CD4-positive, alpha-beta T cell treated with Interleukin-15 for 4 hours (primary cell): Measurements from ENCODE around the gene FUT7.

Experiments used
- DNase-seq: peaks from one replicate; pipeline ENCODE4 v3.0.0-alpha.2; 2020; ENCODE audit warnings: low spot score

FUT7 gene

GRCh38 chr9:137017791-137018497 lies 13.9 kb downstream of the FUT7 start:
- DNase-seq, result no peak

DNA sequence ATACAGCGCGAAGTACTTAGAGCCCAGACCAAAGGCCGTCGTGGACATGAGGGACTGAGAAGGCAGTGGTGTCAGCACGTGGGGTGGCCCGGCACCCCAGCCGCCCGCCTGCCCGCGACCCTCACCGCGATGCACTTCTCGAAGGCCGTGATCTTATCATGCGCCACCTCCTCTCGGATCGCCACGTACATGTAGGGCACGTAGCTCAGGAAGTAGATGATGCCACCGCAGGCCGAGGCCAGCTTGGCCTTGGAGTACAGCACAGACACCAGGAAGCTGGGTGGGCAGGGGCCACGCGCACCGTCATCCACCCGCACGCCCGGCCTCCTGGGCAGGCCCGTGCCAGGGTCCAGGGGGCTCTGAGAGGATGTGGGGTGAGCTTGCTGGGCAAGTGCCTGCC lies 14.8 kb downstream of the FUT7 start:
- no peak for DNase-seq

DNA sequence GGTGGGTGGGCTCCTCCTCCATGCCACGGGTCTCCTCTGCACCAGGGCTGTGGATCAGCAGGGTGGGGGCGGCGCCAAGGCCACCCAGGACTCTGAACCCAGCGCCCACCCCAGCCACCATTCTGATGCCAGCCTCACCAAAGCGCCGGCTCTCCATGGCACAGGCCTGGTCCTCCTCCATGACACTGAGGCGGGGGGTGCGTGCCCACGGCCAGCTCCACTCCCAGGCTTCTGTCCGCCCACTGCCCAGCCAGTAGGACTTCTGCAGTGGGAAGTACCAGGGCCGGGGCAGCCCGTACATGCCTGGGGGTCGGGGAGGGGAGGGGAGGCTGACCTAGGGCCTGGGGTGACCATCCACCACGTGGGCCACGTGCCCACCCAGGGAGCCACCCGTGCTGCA lies 15.5 kb downstream of the FUT7 start:
- no peak for DNase-seq

GRCh38 chr9:137015976-137016375 lies 15.9 kb downstream of the FUT7 start:
- no peak for DNase-seq

DNA sequence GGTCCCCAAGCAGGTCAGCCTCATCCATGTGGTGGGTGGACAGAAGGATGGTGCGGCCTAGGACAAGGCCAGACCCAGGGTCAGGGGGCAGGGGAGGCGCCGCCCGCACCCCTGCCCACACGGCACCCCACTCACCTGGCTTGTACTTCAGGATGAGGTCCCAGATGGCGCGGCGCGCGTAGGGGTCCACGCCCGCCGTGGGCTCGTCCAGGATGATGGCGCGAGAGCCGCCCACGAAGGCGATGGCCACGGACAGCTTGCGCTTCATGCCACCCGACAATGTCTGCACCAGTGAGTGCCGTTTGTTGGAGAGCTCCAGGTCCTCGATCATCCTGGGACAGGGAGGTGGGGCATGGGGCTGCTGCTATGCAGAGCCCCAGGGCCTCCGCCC lies 16.4 kb downstream of the FUT7 start:
- no peak for DNase-seq

DNA sequence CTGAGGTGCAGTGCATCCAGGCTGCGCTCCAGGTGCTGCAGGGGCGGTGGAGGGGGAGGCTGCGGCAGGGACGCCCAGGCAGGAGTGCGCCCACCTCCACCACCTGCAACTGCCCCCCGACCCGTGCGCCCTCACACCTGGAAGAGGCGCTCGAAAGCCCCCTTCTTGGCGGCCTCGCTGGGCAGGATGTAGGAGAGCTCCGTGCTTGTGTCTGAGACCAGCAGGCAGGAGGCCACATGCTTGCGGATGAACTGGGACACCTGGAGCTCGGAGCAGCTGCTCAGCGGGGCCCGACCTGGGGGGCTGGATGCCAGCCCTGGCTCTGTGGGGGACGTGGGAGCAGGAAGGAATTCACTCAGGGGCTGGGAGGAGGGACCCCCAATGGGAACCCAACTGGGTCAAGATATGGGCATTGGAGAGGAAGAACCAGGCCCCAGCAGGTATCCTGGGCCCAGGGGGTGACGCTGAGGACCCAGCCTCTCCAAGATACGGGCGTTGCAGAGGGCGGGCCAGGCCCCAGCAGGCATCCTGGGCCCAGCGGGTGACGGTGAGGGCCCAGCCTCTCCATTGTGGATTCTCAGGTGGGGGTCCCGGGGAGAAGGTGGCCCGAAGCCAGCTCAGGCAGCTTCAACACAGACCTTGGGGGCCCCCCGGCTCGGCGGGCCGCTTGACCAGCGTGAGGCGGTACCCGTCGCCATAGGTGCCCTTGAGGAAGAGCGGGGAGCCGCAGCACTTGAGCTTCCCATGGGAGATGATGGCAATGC lies 16.9 kb downstream of the FUT7 start:
- no peak for DNase-seq

- DNase-seq, result no peak
Measured at GRCh38 chr9:137014166-137014565, 17.7 kb downstream of the FUT7 start.

DNA sequence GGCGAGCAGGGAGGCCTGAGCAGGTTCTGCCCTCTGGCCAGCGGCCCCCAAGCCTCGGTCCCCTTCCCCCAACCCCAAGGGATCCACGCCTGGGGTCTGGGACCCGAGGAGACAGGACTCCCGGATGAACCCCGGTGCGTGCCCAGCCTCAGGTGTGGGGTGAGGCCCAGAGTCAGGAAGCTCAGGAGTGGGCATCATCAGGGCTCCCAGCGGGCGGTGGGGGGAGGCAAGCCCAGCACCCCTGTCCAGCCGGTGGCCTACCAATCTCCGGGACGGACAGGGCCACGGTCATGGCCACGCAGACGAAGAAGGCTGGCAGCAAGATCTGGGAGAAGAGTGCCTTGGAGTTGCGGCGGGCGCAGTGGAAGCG lies 18.3 kb downstream of the FUT7 start:
- no peak for DNase-seq

DNA sequence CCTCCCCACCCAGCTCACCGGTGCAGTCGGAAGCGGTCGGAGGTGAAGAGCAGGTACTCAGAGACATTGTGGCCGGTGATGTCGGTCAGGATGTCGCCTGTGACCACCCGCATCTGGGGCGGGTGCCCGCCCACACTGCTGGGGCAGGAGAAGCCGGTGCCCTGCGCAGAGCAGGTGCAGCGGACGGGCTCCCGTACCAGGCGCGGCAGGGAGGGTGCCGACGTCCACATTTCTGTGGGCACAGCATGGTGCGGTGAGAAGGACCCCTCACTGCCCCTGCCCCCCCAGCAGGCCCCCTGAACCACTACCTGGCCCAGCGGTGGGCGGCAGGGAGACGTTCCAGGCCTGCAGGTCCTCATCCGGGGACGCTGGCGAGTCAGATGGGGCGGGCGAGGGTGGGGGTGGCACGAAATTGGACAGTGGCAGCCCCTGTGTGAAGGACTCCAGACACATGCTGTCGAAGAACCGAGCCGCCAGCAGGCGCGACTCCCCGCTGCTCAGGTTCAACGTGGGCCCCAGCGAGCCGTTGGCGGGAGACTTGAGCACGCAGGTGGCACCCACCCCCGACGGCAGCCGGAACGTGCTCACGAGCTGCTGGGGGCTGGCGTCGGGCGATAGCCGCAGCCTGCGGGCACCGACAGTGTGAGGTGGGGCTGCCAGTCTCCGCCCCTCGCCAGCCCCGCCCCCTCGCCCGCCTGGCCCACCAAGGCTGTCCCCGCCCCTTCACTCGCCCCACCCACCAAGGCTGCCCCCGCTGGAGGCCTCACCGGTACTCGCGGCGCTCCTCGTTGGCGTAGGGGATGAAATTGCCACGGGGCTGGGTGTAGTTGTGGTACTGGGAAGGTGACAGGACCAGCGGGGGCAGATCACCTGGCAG lies 19.0 kb downstream of the FUT7 start:
- DNase-seq, result no peak

DNA sequence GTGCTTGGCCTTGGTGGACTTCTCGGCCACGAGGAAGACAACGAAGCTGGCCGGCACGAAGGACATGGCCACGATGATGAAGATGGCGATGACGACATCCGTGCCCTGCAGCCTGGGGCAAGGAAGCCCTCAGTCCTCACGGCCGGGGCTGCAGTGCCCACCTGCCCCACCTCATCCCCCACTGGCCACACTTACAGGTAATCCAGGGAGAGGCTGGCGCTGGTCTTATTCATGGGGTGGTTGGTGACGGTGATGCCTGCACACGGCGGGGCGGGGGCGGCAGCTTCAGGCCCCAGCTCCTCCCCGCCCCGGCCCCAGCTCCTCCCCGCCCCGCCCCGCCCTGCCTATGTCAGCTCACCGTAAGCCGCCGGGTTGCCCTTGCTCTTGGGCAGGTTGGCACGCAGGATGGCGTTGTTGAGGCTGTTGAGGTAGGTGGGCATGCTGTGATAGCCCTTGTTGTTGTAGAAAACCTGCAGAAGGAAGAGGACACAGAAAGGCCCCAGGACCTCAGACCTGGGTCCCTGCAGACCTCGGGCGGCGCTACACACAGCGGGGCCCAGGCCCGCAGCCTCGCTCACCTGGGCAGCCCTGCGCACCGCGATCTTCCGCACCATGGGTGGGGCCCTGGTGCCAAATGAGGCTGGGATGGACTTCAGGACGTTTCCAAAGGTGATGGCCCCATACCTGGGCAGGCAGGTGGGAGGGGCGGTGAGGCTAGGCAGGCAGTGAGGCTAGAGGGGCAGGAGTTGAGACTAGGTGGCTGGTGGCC lies 19.8 kb downstream of the FUT7 start:
- DNase-seq, result no peak

GRCh38 chr9:137011156-137011555 lies 20.7 kb downstream of the FUT7 start:
- DNase-seq, result no peak

DNA sequence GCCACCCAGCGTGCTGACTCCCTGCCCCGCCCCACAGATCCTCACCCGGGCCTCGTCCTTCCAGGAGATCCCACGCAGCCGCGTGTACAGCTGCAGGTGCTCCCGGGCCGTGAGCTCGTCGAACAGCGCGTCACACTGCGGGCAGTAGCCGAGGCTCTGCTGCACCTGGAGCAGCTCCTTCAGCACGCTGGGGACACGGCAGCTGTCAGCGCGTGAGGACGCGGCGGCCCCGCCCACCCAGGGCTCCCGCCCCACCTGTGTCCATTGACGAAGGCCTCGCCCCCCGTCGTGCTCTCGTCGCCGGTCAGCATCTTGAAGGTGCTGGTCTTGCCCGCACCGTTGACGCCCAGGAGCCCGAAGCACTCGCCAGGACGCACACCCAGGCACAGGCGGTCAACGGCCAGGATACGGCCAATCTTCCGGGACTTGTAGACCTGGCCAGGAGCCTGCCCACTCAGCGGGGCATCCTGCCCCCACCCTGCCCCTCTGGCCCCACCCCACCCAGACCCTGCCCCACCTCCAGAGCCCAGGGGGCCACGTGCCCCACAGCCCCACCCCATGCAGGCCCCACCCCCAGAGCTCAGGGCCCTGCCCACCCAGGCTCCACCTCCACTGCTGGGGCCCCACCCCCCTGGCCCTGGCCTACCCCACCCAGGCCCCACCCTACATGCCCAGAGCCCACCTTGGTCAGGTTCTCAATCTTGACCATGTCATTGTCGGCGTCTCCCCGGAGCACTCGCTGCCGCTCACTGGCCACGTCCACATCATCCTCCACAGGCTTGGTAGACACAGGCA lies 21.8 kb downstream of the FUT7 start:
- no peak for DNase-seq

GRCh38 chr9:137009217-137009616 lies 22.7 kb downstream of the FUT7 start:
- DNase-seq, result no peak

DNA sequence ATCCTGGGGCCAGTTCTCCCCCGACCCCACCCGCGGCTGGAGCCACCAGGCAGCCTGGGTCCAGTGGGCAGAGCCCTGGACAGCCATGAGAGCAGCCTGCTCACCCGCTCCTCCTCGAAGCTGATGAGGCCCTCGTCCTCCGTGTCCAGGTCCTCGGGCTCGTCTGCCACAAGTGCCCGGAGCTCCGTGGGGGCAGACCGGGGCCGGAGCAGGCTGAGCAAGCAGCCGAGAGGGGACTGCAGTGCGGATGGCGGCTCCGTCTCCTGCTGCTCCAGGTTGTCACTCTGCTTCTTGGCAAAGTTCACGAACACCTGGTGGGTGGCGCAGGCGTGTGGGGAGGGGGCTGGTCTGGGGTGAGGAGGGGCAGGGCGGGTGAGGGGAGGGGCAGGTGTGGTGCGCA lies 23.6 kb downstream of the FUT7 start:
- DNase-seq, result no peak

DNA sequence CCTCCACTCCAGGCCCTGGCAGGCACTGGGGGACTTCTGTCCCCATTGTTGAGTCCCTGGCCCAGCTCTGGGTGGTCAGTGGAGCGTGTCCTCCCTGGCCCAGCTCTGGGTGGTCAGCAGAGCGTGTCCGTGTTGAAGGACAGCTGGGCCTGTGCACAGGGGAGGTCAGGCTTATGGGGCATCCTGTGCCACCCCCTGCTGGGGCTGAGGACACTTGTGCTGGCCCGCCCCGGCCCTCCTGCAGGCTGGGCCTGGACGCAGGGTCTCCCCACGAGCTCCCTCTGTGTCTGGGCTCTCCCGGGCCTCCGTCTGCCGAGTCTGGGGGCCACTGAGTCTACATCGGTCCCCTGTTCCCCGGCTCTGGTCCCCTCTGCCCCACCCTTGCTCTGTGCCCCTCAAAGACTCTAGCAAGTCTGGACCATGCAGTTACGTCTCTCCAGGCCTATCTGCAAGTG lies 24.0 kb downstream of the FUT7 start:
- DNase-seq, result no peak

DNA sequence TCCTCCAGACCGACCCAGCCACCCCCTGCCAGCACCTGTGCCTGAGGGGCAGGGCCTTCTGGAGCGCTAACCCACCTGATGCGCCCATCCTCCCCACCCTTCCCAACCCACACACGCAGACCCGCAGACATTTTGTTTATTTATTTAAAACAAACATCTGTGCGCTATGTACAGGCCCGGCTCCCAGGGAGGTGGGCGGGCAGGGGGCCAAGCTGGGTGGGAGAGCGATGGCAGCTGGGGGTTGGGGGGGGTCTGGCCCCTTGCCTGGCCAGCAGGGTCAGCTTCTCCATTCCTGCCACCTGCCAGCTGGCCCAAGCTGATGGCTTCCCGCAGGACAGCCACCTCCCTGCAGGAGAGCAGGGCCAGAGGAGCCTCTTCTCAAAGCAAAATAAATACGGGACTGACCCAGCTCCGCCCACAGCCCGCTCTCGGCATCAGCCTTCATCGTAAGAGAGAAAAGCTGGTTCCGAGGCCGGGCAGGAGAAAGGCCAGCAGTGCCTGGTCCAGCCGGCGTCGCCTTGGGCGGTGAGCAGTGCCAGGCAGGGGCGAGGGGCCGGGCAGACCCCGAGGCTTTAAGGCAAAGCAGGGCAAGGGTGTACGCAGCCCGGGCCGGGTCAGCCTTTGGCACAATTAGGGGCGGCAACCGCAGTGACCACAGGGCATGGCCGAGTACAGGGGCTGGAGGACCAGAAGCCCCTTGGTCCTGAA lies 24.6 kb downstream of the FUT7 start:
- no peak for DNase-seq

DNA sequence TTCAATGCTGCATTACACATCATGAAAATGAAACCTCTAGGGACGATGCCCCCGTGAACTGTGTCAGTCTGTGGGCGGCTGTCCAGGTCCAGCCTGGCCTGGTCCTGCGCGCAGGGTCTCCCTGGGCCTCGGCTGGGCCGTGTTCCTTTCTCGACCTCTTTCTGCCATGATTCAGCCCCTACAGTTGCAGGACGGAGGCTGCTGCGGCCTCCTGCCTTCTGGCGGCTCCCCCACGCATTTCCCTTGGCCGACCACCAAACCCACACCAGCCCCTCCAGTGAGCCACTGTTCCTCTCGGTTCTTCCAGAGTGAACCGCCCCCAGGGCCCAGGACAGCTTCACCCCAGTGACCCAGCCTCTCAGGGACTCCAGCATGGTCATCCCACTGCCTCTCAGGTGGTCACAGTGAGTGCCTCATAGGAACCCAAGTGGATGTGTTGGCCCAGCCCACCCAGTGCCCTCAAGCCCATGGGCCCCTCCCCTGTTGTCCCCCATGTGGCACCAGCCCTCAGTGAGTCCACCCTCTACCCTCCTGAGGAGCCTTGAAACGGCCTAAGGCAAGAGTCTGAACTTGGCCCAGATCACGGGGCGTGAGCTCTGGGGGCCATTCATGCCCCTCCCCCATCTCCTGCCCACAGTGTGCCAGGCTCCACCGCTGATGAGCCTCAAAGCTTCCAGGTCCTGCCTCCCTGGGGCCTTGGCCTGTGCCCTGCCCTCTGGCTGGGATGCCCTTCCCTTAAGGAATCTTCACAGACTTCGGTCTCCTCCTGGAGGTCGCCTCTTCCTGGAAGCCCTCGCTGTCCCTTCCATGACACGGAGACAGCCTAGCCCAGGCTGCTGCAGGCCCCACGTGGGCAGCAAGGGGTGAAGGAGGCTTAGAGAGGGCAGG lies 25.5 kb downstream of the FUT7 start:
- DNase-seq, result no peak

DNA sequence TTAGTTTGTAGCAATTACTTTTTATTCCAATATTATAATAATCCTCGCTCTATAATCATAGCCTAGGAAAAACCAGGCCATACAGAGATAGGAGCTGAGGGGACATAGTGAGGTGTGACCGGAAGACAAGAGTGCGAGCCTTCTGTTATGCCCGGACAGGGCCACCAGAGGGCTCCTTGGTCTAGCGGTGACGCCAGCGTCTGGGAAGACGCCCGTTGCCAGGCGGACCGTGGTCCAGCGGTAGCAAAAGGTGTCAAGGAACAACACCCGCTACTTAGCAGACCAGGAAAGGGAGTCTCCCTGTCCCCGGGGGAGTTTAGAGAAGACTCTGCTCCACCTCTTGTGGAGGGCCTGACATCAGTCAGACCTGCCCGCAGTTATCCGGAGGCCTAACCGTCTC lies 27.6 kb downstream of the FUT7 start:
- peak; percentile 14 for DNase-seq

- no peak for DNase-seq
Measured at GRCh38 chr9:137002646-137003041, 29.2 kb downstream of the FUT7 start.
